Measurements from ENCODE around the gene CRB1. TPM values are rescaled to one million over a fixed set of nuclear protein-coding genes. Genes with fewer than 3 reads are reported as not detected.

Gene CRB1
- total RNA-seq, 1 experiment from 2014 or later, result not detected

GRCh38 chr1:197465528-197466327 lies 197.7 kb downstream of the CRB1 start:
- ChIA-PET POLR2A (no interaction called here), CTCF (no interaction called here)
- TF ChIP-seq CTCF (IDR thresholded peaks at IDR 0.05) (no peak), TCF7L2 (IDR thresholded peaks at IDR 0.05; ENCODE audit: low read depth, low read length) (no peak), POLR2AphosphoS5 (IDR thresholded peaks at IDR 0.05; ENCODE audit: low read depth, low read length) (no peak)
- no peaks in the 10 kb centered on the region for H3K36me3 ChIP-seq (ENCODE audit: control insufficient read depth, insufficient read depth, low read length)
- in situ Hi-C loops (cut with HindIII; ENCODE audit: low pct_unique_long_range_greater_than_20kb, low sequenced_read_pairs), result no loop called here
- no peak for DNase-seq (ENCODE audit: low read depth, low spot score)
- intact Hi-C loops (cut with micrococcal nuclease; ENCODE audit: unreplicated experiment), result no loop called here
- no peak overlapping the region for H3K27ac ChIP-seq (ENCODE audit: low read length)
- BruUV-seq (replicated peaks), result no TSS peak
- no peaks in the 10 kb centered on the region for H3K27me3 ChIP-seq (ENCODE audit: control insufficient read depth, insufficient read depth, low read length)
- no peaks in the 10 kb centered on the region for H3K9me3 ChIP-seq (ENCODE audit: control insufficient read depth, insufficient read depth, low read depth, low read length)
- ATAC-seq, result no peak
- H3K4me3 ChIP-seq (ENCODE audit: low read depth in 2 of 2, low read length in 2 of 2), result no peak overlapping the region
- H3K4me1 ChIP-seq (ENCODE audit: control insufficient read depth, insufficient read depth, low read length), result no peaks in the 10 kb centered on the region

GRCh38 chr1:197466813-197467212 lies 198.8 kb downstream of the CRB1 start:
- DNase-seq (ENCODE audit: low read depth, low spot score), result no peak
- H3K4me1 ChIP-seq (ENCODE audit: control insufficient read depth, insufficient read depth, low read length), result no peaks in the 10 kb centered on the region
- no peak overlapping the region for H3K27ac ChIP-seq (ENCODE audit: low read length)
- BruUV-seq (replicated peaks), result no TSS peak
- no peaks in the 10 kb centered on the region for H3K9me3 ChIP-seq (ENCODE audit: control insufficient read depth, insufficient read depth, low read depth, low read length)
- no peak for ATAC-seq
- ChIA-PET POLR2A (no interaction called here), CTCF (no interaction called here)
- no peaks in the 10 kb centered on the region for H3K27me3 ChIP-seq (ENCODE audit: control insufficient read depth, insufficient read depth, low read length)
- intact Hi-C loops (cut with micrococcal nuclease; ENCODE audit: unreplicated experiment) (no loop called here), in situ Hi-C loops (cut with HindIII; ENCODE audit: low pct_unique_long_range_greater_than_20kb, low sequenced_read_pairs) (no loop called here)
- H3K36me3 ChIP-seq (ENCODE audit: control insufficient read depth, insufficient read depth, low read length), result no peaks in the 10 kb centered on the region
- H3K4me3 ChIP-seq (ENCODE audit: low read depth in 2 of 2, low read length in 2 of 2), result no peak overlapping the region
- TF ChIP-seq TCF7L2 (IDR thresholded peaks at IDR 0.05; ENCODE audit: low read depth, low read length) (no peak), SIN3A (IDR thresholded peaks at IDR 0.05; ENCODE audit: borderline replicate concordance, insufficient read depth, low read depth, low read length) (no peak), POLR2AphosphoS5 (IDR thresholded peaks at IDR 0.05; ENCODE audit: low read depth, low read length) (no peak), CTCF (IDR thresholded peaks at IDR 0.05) (no peak), REST (IDR thresholded peaks at IDR 0.05; ENCODE audit: insufficient read depth in 1 of 2, low read depth in 2 of 2, low read length in 1 of 2) (no peak)

All from Panc1 (cell line).